ENCODE measurements around the gene PRMT7.

PRMT7 gene

GRCh38 chr16:68351463-68351862, 40.6 kb downstream of the PRMT7 start:
- Histone ChIP-seq H3K9me2 (replicated peaks; ENCODE audit: low read depth, low read length) (no peaks in the 10 kb centered on the region), H3K4me3 (ENCODE audit: low read length, poor library complexity, severe bottlenecking) (no peak overlapping the region), H3K4me2 (ENCODE audit: low read depth, low read length, poor library complexity, severe bottlenecking) (no peak overlapping the region), H3K4me1 (ENCODE audit: insufficient read depth, low read length, poor library complexity, severe bottlenecking) (peaks cover 36% of the 10 kb centered on the region), H4K20me1 (ENCODE audit: insufficient read depth, low read length, poor library complexity, severe bottlenecking) (no peaks in the 10 kb centered on the region), H3K36me3 (ENCODE audit: insufficient read depth, low read length) (peaks cover 46% of the 10 kb centered on the region; the same call in 1 of the 2 replicates), H3K79me2 (ENCODE audit: insufficient read depth, low read length) (no peaks in the 10 kb centered on the region), H3K27me3 (ENCODE audit: insufficient read depth, low read length, poor library complexity, severe bottlenecking) (no peaks in the 10 kb centered on the region), H3K9me3 (ENCODE audit: insufficient read depth, low read depth, low read length) (no peaks in the 10 kb centered on the region), H3K9ac (ENCODE audit: low read depth, low read length, poor library complexity, severe bottlenecking) (no peak overlapping the region), H3F3A (ENCODE audit: low read depth) (no peaks in the 10 kb centered on the region), H2AFZ (ENCODE audit: low read length) (no peak overlapping the region)
- no peak for TF ChIP-seq CTCF (conservative IDR thresholded peaks at IDR 0.05; ENCODE audit: low read length)
- TF ChIP-seq EZH2phosphoT487 (IDR thresholded peaks at IDR 0.05; ENCODE audit: borderline replicate concordance) = no peak

DNA sequence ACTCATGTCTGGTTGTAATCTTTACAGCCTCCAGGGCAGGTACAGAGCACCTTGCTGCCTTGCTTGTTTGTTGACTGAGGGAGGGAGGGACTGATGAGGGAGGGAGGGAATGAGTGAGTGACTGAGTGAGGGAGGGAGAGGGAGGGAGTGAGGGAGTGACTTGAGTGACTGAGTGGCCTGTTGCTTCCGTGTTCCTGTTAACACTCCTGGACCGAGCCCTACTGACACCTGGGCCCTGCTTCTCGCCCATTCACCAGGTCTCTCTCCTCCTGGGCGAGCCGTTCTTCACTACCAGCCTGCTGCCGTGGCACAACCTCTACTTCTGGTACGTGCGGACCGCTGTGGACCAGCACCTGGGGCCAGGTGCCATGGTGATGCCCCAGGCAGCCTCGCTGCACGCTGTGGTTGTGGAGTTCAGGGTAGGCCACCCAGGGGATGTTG, 41.2 kb downstream of the PRMT7 start:
- Histone ChIP-seq H3F3A (ENCODE audit: low read depth) (no peaks in the 10 kb centered on the region), H3K27me3 (ENCODE audit: insufficient read depth, low read length, poor library complexity, severe bottlenecking) (no peaks in the 10 kb centered on the region), H3K36me3 (ENCODE audit: insufficient read depth, low read length) (peaks cover 46% of the 10 kb centered on the region; the same call in 1 of the 2 replicates), H3K9me2 (replicated peaks; ENCODE audit: low read depth, low read length) (no peaks in the 10 kb centered on the region), H3K9me3 (ENCODE audit: insufficient read depth, low read depth, low read length) (no peaks in the 10 kb centered on the region), H3K4me3 (ENCODE audit: low read length, poor library complexity, severe bottlenecking) (no peak overlapping the region), H3K4me2 (ENCODE audit: low read depth, low read length, poor library complexity, severe bottlenecking) (no peak overlapping the region), H3K79me2 (ENCODE audit: insufficient read depth, low read length) (no peaks in the 10 kb centered on the region), H3K9ac (ENCODE audit: low read depth, low read length, poor library complexity, severe bottlenecking) (no peak overlapping the region), H2AFZ (ENCODE audit: low read length) (no peak overlapping the region), H4K20me1 (ENCODE audit: insufficient read depth, low read length, poor library complexity, severe bottlenecking) (no peaks in the 10 kb centered on the region), H3K4me1 (ENCODE audit: insufficient read depth, low read length, poor library complexity, severe bottlenecking) (peaks cover 35% of the 10 kb centered on the region)
- TF ChIP-seq CTCF (conservative IDR thresholded peaks at IDR 0.05; ENCODE audit: low read length) (no peak), EZH2phosphoT487 (IDR thresholded peaks at IDR 0.05; ENCODE audit: borderline replicate concordance) (no peak)

GRCh38 chr16:68353366-68353765, 42.5 kb downstream of the PRMT7 start:
- Histone ChIP-seq H3K4me2 (ENCODE audit: low read depth, low read length, poor library complexity, severe bottlenecking) (no peak overlapping the region), H2AFZ (ENCODE audit: low read length) (no peak overlapping the region), H3F3A (ENCODE audit: low read depth) (no peaks in the 10 kb centered on the region; the same call in 1 of the 2 replicates), H3K36me3 (ENCODE audit: insufficient read depth, low read length) (peaks cover 52% of the 10 kb centered on the region; the same call in 1 of the 2 replicates), H4K20me1 (ENCODE audit: insufficient read depth, low read length, poor library complexity, severe bottlenecking) (no peaks in the 10 kb centered on the region), H3K4me1 (ENCODE audit: insufficient read depth, low read length, poor library complexity, severe bottlenecking) (peaks cover 35% of the 10 kb centered on the region), H3K9me2 (replicated peaks; ENCODE audit: low read depth, low read length) (no peaks in the 10 kb centered on the region), H3K79me2 (ENCODE audit: insufficient read depth, low read length) (no peaks in the 10 kb centered on the region), H3K27me3 (ENCODE audit: insufficient read depth, low read length, poor library complexity, severe bottlenecking) (no peaks in the 10 kb centered on the region), H3K9ac (ENCODE audit: low read depth, low read length, poor library complexity, severe bottlenecking) (no peak overlapping the region), H3K9me3 (ENCODE audit: insufficient read depth, low read depth, low read length) (no peaks in the 10 kb centered on the region), H3K4me3 (ENCODE audit: low read length, poor library complexity, severe bottlenecking) (no peak overlapping the region)
- no peak for TF ChIP-seq CTCF (conservative IDR thresholded peaks at IDR 0.05; ENCODE audit: low read length)
- TF ChIP-seq EZH2phosphoT487 (IDR thresholded peaks at IDR 0.05; ENCODE audit: borderline replicate concordance) = no peak
